Hepatocyte (in vitro differentiated cells): ENCODE results near the gene ITM2B.

ENCODE experiments used
- CTCF ChIP-seq: fragments of 200-600 bp; sonication (generic); IDR thresholded peaks from 2 replicates; pipeline ENCODE4 v1.5.1; 2016; ENCODE audit warnings: antibody characterized with exemption, mild to moderate bottlenecking; ENCODE audit not compliant: poor library complexity
- EZH2 ChIP-seq: fragments of 200-600 bp; sonication (generic); IDR thresholded peaks from 2 replicates; pipeline ENCODE4 v1.6.1; 2016; ENCODE audit warnings: antibody characterized with exemption, mild to moderate bottlenecking, borderline replicate concordance

GRCh38 chr13:48294653-48295052, 61.6 kb downstream of the ITM2B start:
- TF ChIP-seq CTCF = no peak
- no peak for TF ChIP-seq EZH2
